Left lung (tissue), 10 donors: ENCODE measurements around the gene MTARC1. TPM values are rescaled to one million over a fixed set of nuclear protein-coding genes. Genes with fewer than 3 reads are reported as not detected.

Experiments used
- ATAC-seq: fragments of 200-7000 bp; cut with Tn5 transposase; one replicate; pipeline ENCODE4 v1.9.1; 2020; ENCODE audit warnings: moderate library complexity
- DNase-seq, 4 donors: peaks; one replicate each; pipeline ENCODE4 v3.0.0-alpha.2; 2013 to 2020
- H3K27ac ChIP-seq, 2 donors: fragments of 200-600 bp; sonication (generic) in 1 of 2; one replicate each; pipeline versions ENCODE4 v1.5.0 to v1.8.0; 2020 to 2021
- H3K27me3 ChIP-seq, 2 donors: fragments of 200-600 bp; sonication (generic) in 1 of 2; one replicate each; pipeline versions ENCODE4 v1.5.0 to v1.8.0; 2020 to 2021
- H3K36me3 ChIP-seq, 2 donors: fragments of 200-600 bp; sonication (generic) in 1 of 2; one replicate each; pipeline versions ENCODE4 v1.5.0 to v1.8.0; 2020 to 2021
- H3K4me1 ChIP-seq, 2 donors: fragments of 200-600 bp; one replicate each; pipeline ENCODE4 v1.8.0; 2021
- H3K4me3 ChIP-seq, 2 donors: fragments of 200-600 bp; sonication (generic) in 1 of 2; one replicate each; pipeline versions ENCODE4 v1.5.0 to v1.8.0; 2020 to 2021; ENCODE audit warnings: mild to moderate bottlenecking in 1 of 2
- H3K9me3 ChIP-seq, 2 donors: fragments of 200-600 bp; sonication (generic) in 1 of 2; one replicate each; pipeline versions ENCODE4 v1.5.0 to v1.8.0; 2020 to 2021
- intact Hi-C, 2 donors: fragments of 100-400 bp; cut with DNase I; formaldehyde crosslinking; loops; one replicate each; pipeline versions ENCODE4 v1.11.2 to v1.14.2; 2022
- polyA plus RNA-seq, 6 donors: library from polyadenylated mRNA; unstranded; fragments of 120-200 nt; gene quantifications; one replicate each; pipeline ENCODE4 v1.2.1, GENCODE V29; 2013; ENCODE audit not compliant: insufficient read length in 6 of 6
- total RNA-seq, 2 donors: library from RNA; stranded (reverse); fragmentation: NEBNext Ultra II Directional; extraction: Animal tissue kit (Norgen Biotek cat#: 25700); gene quantifications; one replicate each; pipeline ENCODE4 v1.2.1, GENCODE V29; 2021
- TF ChIP-seq, protein P1 (sequence below), 2 donors: fragments of 200-600 bp; sonication (generic) in 1 of 2; IDR thresholded peaks; one replicate each; pipeline versions ENCODE4 v1.5.0 to v1.8.0; 2021; ENCODE audit warnings: antibody characterized with exemption in 2 of 2
- donor health status: DM: no; HTN: yes; CAD: no.
- donor health status: DM: no; HTN: no; CAD: no.

Gene MTARC1
- total and polyA plus RNA-seq, 8 donors, result 20.5 to 38.6 (median 23.8) TPM

DNA sequence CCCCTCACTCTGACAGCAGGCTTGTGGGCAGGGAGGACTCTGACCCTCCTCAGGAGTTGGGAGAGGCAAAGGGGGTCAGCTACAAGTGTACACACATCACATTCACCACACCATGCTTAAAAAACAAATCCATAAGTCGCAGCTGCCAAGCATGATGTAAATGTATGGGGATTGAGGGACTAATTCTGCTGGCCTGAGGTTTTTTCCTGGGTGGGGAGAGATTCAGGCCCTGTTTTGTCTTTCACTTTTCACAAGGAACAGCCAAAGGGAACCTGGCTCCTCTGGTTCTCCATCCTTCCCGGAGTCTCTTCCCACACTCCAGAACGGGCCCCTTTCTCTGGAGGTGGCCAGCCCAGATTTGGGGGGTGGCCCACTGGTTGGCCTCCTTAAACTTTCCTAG, 39.9 kb upstream of the MTARC1 start:
- Histone ChIP-seq H3K4me3 (no peak overlapping the region), H3K27ac (no peak overlapping the region), H3K9me3 (no peaks in the 10 kb centered on the region), H3K4me1 (peaks cover 11 to 34% of the 10 kb centered on the region in 2 donors), H3K27me3 (peaks cover 0 to 24% of the 10 kb centered on the region in 2 donors), H3K36me3 (no peaks in the 10 kb centered on the region)
- TF ChIP-seq, protein P1, sequence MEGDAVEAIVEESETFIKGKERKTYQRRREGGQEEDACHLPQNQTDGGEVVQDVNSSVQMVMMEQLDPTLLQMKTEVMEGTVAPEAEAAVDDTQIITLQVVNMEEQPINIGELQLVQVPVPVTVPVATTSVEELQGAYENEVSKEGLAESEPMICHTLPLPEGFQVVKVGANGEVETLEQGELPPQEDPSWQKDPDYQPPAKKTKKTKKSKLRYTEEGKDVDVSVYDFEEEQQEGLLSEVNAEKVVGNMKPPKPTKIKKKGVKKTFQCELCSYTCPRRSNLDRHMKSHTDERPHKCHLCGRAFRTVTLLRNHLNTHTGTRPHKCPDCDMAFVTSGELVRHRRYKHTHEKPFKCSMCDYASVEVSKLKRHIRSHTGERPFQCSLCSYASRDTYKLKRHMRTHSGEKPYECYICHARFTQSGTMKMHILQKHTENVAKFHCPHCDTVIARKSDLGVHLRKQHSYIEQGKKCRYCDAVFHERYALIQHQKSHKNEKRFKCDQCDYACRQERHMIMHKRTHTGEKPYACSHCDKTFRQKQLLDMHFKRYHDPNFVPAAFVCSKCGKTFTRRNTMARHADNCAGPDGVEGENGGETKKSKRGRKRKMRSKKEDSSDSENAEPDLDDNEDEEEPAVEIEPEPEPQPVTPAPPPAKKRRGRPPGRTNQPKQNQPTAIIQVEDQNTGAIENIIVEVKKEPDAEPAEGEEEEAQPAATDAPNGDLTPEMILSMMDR (IDR thresholded peaks at IDR 0.05), result no peak
- intact Hi-C loops, result no loop called here
- DNase-seq (no peak), ATAC-seq (no peak)

DNA sequence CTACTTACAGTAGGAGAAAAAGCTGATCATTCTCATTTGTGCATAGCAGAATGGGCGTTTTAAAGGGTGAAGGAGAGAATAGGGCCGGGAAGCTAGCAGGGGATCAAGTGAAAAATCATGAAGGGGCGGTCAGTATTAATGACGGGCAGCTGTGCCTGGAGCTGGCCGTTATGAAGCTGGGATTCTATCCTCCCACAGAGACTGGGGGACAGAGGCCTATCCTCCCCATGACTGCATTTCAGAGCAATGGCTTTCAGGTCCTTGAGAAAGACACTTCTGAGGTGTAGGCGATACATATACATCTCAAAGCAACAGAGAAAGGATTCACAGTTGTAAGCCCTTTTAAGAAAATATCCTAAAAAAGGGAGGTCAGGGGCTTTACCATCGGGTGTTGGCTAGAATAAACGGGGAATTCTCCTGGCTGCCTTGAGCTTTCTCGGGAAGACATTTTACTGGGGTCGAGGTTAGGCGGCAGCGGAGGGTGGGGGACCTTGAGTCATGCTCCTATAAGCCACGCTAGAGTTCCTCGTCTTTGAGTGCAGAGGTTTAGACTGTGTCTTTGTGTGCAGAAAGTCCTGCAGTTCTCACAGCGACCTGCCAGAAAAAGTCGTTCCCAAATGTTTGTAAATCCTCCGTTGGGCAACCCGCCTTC, 39.1 kb upstream of the MTARC1 start:
- H3K9me3 ChIP-seq, result no peaks in the 10 kb centered on the region
- H3K36me3 ChIP-seq, result no peaks in the 10 kb centered on the region
- ATAC-seq, result peak; percentile 4
- peak overlapping the region; percentile 65 to 66 for H3K4me3 ChIP-seq
- H3K4me1 ChIP-seq, result peaks cover 11 to 35% of the 10 kb centered on the region in 2 donors
- intact Hi-C loops, result no loop called here
- H3K27ac ChIP-seq, result peak overlapping the region; percentile 84 to 91
- no peak for DNase-seq
- TF ChIP-seq, protein P1 (IDR thresholded peaks at IDR 0.05), result no peak
- peaks cover 0 to 24% of the 10 kb centered on the region in 2 donors for H3K27me3 ChIP-seq

DNA sequence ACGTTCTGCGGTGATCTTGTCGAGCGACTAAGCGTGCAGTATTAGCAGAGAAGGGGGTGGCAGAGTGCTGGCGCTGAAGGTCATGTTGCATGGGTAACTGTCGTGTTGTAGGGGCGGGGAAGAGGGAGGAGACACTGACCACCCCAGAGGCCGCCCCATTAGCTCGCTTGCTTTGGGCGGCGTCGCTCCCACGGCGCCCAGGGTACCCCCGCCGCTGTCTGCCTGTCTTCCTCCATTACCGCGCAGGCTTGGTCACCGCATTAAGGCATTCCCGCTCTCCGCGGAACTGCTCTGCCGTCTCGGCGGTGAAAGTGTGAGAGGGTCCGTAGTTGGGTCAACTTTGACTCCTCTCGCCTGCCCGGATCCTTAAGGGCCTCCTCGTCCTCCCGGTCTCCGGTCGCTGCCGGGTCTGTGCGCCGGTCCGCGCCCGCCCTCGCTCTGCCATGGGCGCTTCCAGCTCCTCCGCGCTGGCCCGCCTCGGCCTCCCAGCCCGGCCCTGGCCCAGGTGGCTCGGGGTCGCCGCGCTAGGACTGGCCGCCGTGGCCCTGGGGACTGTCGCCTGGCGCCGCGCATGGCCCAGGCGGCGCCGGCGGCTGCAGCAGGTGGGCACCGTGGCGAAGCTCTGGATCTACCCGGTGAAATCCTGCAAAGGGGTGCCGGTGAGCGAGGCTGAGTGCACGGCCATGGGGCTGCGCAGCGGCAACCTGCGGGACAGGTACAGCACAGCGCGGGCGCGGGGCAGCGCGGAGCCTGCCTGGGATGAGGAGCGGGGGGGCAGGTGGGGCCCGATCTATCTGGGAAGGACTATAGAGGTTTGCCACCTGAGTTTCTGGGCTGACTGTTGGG, 38.4 kb upstream of the MTARC1 start, which contains the start of gene MTARC2:
MTARC2 (plus strand) TSS at position 234 of the 846 bp plus-strand sequence; CDS start at position 444, 210 bp downstream.
- TF ChIP-seq, protein P1 (IDR thresholded peaks at IDR 0.05), result no peak
- peaks cover 12 to 40% of the 10 kb centered on the region in 2 donors for H3K4me1 ChIP-seq
- peak; percentile 87 to 92 (median 90) for DNase-seq
- ATAC-seq, result peak; percentile 94
- H3K9me3 ChIP-seq, result no peaks in the 10 kb centered on the region
- intact Hi-C loops, result no loop called here
- peak within 1 kb of the TSS; percentile 65 to 66 for H3K4me3 ChIP-seq
- peaks cover 0 to 24% of the 10 kb centered on the region in 2 donors for H3K27me3 ChIP-seq
- H3K27ac ChIP-seq, result peak within 1 kb of the TSS; percentile 84 to 91
- H3K36me3 ChIP-seq, result no peaks in the 10 kb centered on the region

DNA sequence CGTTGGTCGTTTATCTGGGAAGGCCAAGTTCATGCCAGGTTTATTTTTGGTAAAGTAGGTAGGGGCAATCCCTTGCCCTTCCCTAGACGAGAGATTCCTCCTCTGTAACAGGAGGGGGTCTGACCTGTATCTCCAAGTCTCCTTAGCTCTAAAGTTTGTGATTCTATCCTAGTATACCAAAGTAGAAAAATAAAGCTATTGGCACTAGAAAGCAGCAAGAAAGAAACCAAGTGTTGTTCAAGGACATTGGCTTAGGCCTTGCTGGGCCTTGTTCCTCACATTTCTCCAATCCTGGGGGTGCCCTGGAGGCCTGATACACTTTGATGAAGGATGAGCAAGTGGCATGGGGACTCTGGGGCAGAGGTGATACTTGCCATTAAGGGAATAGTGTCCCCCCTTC, 37.8 kb upstream of the MTARC1 start:
- no peak for DNase-seq
- H3K27ac ChIP-seq, result peak overlapping the region; percentile 84 to 91
- H3K36me3 ChIP-seq, result no peaks in the 10 kb centered on the region
- TF ChIP-seq, protein P1 (IDR thresholded peaks at IDR 0.05), result no peak
- intact Hi-C loops, result no loop called here
- ATAC-seq, result no peak
- H3K27me3 ChIP-seq, result peaks cover 0 to 24% of the 10 kb centered on the region in 2 donors
- no peaks in the 10 kb centered on the region for H3K9me3 ChIP-seq
- H3K4me3 ChIP-seq, result peak overlapping the region; percentile 65 to 66
- peaks cover 15 to 43% of the 10 kb centered on the region in 2 donors for H3K4me1 ChIP-seq

DNA sequence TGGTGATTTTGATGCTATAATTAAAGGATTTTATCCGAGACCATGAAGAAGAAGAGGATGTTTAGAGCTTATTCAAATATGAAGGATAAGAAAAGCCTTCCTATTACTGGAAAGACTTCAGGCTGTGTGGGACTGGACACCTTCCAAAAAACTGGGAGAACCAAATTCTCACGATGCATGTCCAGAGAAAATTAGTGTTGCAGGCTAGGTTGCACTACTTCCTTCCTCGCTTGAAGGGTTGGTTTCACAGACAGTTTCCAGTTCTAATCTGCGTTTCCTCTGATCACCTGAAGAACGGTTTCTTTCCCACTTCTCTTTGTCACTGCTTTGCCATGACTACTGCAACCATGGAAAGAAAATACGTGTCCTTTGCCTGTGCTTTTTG, 36.6 kb upstream of the MTARC1 start:
- DNase-seq (peak in 1 of 4 donors; percentile 44), ATAC-seq (no peak)
- Histone ChIP-seq H3K27ac (peak overlapping the region; percentile 48 to 91), H3K4me3 (peak overlapping the region; percentile 7 to 65), H3K9me3 (no peaks in the 10 kb centered on the region), H3K4me1 (peaks cover 15 to 43% of the 10 kb centered on the region in 2 donors), H3K36me3 (peaks cover 0 to 4% of the 10 kb centered on the region in 2 donors), H3K27me3 (peaks cover 0 to 24% of the 10 kb centered on the region in 2 donors)
- TF ChIP-seq, protein P1 (IDR thresholded peaks at IDR 0.05), result no peak
- intact Hi-C loops, result no loop called here
